GM13977 (cell line): ENCODE measurements around the gene KCTD18.

Experiments used
- DNase-seq: peaks from one replicate; pipeline ENCODE4 v3.0.0; 2012; ENCODE audit warnings: low spot score
- in situ Hi-C: fragments of 300-500 bp; cut with MboI; formaldehyde crosslinking; loops from one replicate; pipeline ENCODE4 v1.12.0; 2022; ENCODE audit warnings: low sequenced_read_pairs, low pct_unique_long_range_greater_than_20kb, mixed read lengths, inconsistent platforms; ENCODE audit not compliant: unreplicated experiment
- TF ChIP-seq, protein P1 (sequence below): IDR thresholded peaks from 2 replicates; pipeline ENCODE4 v1.5.1; 2012; ENCODE audit warnings: mild to moderate bottlenecking, control low read depth; ENCODE audit not compliant: insufficient read depth; ENCODE audit errors: extremely low read depth, missing control alignments

The KCTD18 gene

DNA sequence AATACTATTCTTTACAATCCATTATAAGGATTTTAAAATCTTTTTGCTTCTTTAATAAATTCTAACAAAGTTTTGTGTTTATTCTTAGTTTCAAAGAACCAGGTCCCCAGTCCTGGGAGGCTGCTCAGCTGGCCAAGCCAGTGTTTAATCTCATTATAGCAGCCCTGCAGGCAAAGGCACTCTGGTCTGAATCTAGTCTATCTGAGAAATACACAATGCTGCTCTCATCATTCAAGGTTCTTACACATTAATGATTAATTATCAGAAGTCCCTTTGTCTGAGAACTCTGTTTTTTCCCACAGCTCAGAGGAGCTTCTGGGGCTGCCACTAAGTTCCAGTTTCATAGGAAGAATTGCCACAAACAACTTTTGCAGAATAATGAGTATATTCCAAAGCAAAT, 27.7 kb downstream of the KCTD18 start:
- peak; percentile 34 for DNase-seq
- TF ChIP-seq, protein P1, sequence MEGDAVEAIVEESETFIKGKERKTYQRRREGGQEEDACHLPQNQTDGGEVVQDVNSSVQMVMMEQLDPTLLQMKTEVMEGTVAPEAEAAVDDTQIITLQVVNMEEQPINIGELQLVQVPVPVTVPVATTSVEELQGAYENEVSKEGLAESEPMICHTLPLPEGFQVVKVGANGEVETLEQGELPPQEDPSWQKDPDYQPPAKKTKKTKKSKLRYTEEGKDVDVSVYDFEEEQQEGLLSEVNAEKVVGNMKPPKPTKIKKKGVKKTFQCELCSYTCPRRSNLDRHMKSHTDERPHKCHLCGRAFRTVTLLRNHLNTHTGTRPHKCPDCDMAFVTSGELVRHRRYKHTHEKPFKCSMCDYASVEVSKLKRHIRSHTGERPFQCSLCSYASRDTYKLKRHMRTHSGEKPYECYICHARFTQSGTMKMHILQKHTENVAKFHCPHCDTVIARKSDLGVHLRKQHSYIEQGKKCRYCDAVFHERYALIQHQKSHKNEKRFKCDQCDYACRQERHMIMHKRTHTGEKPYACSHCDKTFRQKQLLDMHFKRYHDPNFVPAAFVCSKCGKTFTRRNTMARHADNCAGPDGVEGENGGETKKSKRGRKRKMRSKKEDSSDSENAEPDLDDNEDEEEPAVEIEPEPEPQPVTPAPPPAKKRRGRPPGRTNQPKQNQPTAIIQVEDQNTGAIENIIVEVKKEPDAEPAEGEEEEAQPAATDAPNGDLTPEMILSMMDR = no peak
- in situ Hi-C loops = no loop called here

DNA sequence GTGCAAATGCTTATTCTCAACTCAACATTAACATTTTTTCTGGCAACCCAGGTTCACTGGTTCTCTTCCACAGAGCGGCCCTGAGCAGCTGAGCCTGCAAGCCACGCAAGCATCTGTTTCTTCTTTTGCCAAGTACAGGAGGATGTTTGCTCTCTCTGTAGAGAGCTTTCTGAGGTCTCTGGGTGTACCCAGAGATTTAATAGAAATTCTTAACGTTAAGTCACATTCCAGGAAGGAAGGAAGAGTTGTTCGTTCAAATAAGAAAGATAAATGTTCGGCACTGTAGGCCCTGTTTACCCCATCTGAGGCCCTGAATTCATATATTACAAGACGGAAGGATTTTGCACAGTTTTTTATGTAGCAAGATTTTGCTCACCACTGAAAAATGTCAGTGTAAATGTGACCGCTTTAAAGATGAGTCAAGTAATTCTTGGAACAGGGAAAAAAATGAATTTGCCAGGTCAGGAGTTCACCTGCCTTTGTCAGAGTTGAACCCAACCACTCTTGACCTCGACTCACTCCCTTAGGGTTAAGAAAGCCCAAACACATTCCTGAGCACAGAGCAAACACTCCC, 30.1 kb downstream of the KCTD18 start:
- DNase-seq = no peak
- TF ChIP-seq, protein P1 = no peak
- in situ Hi-C loops = no loop called here

DNA sequence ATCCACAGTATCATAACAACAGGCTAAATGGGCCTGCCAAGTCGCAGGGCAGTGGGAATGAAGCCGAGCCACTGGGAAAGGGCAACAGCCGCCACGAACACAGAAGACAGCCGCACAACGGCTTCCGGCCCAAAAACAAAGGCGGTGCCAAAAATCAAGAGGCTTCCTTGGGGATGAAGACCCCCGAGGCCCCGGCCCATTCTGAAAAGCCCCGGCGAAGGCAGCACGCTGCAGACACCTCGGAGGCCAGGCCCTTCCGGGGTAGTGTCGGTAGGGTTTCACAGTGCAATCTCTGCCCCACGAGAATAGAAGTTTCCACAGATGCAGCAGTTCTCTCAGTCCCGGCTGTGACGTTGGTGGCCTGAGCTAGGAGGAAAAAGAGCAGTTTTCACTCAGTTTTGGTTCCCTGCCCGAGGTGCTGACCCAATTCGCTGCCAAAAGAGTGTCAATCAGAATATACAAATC, 32.2 kb downstream of the KCTD18 start:
- no peak for DNase-seq
- TF ChIP-seq, protein P1 = no peak
- in situ Hi-C loops = no loop called here

DNA sequence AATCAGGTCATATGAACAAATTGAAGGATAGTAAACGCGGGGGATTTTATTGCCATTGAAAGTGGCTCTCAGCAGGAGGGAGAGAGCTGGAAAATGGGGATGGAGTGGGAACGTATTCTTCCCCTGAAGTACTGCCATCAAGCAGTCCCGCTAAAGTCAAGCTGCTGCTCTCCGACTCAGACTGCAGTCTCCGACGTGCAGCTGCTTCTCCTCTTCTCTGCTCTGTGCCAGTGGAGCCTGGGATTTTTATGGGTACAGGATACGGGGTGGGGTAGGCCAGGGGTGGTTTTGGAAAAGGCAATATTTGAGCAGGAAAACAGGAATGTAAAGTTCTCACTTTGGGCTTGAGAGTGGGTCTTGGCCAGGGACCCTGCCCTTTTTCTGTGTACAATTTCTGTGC, 33.0 kb downstream of the KCTD18 start:
- DNase-seq = no peak
- TF ChIP-seq, protein P1 = no peak
- in situ Hi-C loops = no loop called here

DNA sequence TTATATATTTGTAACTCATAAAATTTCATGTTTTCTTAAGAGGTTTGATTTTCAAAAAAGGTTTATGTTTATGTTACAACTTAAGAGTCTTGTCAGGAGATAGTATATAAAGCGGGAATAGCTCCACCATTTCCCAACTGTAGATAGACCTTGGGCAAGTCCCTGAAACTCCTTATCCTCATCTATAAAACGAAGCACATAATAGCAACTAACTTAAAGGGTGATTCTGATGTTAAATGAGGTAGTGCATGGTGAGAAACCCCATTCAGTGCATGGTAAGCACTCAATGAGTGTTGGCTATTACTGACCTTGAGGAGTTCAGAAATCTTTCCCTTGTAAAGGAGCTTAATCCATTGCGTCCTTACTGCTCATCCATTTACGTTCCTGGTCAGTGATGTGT, 34.1 kb downstream of the KCTD18 start:
- TF ChIP-seq, protein P1 = no peak
- in situ Hi-C loops = no loop called here

DNA sequence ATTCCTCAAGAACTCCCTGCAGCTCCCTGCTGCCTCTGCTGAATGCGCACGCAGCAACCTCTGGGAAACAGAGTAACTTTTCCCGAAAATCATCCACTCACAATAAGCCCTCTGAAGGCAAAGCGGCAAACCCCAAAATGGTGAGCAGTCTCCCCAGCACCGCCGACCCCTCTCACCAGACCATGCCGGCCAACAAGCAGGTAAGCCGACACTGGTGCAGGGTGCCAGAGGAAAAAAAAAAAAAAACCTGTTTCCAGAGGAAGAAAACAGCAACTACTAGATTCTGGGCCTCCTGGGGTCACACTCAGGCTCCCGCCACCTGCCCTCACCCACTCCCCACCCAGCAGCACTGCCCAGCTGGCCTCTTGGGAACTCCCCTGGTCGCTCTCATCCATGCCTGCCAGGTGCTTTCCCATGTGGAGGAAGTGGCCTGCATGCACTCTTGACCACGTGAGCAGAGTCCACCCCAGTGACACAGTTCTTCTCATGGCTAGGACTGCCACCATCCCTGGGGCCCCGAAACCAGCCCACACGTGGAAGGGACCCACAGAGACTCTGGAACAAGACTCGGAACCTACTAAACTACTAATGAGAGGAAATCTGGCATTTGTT, 36.9 kb downstream of the KCTD18 start:
- TF ChIP-seq, protein P1 = no peak
- DNase-seq = peak; percentile 29
- in situ Hi-C loops = no loop called here

More for the DNA sequence above, 34.1 kb downstream of the KCTD18 start:
- no peak for DNase-seq
